ENCODE measurements around the gene TWF2.

TWF2 gene

GRCh38 chr3:52213901-52214300, 25.1 kb downstream of the TWF2 start:
- DNase-seq (ENCODE audit: low read depth) = no peak

DNA sequence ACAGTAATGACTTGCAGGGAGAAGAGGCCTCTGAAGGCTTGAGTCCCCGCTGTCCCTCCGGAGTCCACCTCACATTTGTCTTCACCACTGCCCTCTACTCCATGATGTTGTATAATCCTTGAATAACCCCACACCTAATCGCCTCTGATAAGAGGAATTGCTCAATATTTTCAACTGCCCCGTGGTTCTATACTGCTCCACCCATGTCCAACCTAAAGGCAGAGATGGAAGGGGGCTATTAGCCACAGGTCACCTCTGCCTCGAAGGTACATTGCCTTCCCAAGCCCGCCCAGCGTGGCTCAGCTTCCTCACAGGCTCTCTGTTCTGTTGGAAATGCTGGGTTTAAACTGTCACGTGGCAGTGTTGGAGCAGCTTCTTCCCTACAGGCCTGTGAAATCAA, 26.0 kb downstream of the TWF2 start:
- DNase-seq (ENCODE audit: low read depth) = no peak
- in situ Hi-C loops (cut with HindIII; ENCODE audit: low sequenced_read_pairs) = no loop called here
- TF ChIP-seq, protein P1, sequence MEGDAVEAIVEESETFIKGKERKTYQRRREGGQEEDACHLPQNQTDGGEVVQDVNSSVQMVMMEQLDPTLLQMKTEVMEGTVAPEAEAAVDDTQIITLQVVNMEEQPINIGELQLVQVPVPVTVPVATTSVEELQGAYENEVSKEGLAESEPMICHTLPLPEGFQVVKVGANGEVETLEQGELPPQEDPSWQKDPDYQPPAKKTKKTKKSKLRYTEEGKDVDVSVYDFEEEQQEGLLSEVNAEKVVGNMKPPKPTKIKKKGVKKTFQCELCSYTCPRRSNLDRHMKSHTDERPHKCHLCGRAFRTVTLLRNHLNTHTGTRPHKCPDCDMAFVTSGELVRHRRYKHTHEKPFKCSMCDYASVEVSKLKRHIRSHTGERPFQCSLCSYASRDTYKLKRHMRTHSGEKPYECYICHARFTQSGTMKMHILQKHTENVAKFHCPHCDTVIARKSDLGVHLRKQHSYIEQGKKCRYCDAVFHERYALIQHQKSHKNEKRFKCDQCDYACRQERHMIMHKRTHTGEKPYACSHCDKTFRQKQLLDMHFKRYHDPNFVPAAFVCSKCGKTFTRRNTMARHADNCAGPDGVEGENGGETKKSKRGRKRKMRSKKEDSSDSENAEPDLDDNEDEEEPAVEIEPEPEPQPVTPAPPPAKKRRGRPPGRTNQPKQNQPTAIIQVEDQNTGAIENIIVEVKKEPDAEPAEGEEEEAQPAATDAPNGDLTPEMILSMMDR (IDR thresholded peaks at IDR 0.05; ENCODE audit: low read depth, low read length, missing control alignments) = no peak
- no peak overlapping the region for H3K4me3 ChIP-seq (ENCODE audit: low read depth, low read length)

More at GRCh38 chr3:52213901-52214300, 25.1 kb downstream of the TWF2 start:
- H3K4me3 ChIP-seq (ENCODE audit: low read depth, low read length) = no peak overlapping the region
- TF ChIP-seq, protein P1 (IDR thresholded peaks at IDR 0.05; ENCODE audit: low read depth, low read length, missing control alignments) = no peak
- in situ Hi-C loops (cut with HindIII; ENCODE audit: low sequenced_read_pairs) = no loop called here

DNA sequence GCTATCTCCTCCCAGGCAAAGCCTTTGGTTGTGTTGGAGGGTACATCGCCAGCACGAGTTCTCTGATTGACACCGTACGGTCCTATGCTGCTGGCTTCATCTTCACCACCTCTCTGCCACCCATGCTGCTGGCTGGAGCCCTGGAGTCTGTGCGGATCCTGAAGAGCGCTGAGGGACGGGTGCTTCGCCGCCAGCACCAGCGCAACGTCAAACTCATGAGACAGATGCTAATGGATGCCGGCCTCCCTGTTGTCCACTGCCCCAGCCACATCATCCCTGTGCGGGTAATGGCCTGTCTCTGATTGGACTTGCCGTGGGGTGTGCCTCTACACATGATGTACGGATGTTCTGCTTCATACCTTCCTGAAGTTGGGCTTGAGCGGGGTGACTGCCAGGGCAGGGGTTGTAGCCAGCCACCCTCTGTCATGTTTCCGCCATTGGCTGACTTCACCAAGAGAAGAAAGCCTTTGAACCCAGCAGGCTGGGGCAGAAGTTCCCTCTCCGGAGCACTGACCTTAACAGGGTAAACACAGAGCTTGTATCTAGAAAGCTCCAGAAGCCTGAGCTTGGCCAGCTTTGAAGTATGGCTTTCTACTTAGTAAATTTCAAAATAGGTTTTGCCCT, 27.6 kb downstream of the TWF2 start:
- no peak for DNase-seq (ENCODE audit: low read depth)
- TF ChIP-seq, protein P1 (IDR thresholded peaks at IDR 0.05; ENCODE audit: low read depth, low read length, missing control alignments) = no peak
- no peak overlapping the region for H3K4me3 ChIP-seq (ENCODE audit: low read depth, low read length)
- in situ Hi-C loops (cut with HindIII; ENCODE audit: low sequenced_read_pairs) = no loop called here

GRCh38 chr3:52210550-52211046, 28.4 kb downstream of the TWF2 start:
- no peak for DNase-seq (ENCODE audit: low read depth)
- in situ Hi-C loops (cut with HindIII; ENCODE audit: low sequenced_read_pairs) = no loop called here

GRCh38 chr3:52210037-52210436, 28.9 kb downstream of the TWF2 start:
- DNase-seq (ENCODE audit: low read depth) = no peak
- in situ Hi-C loops (cut with HindIII; ENCODE audit: low sequenced_read_pairs) = no loop called here
- TF ChIP-seq, protein P1 (IDR thresholded peaks at IDR 0.05; ENCODE audit: low read depth, low read length, missing control alignments) = no peak
- H3K4me3 ChIP-seq (ENCODE audit: low read depth, low read length) = no peak overlapping the region

More at GRCh38 chr3:52210550-52211046, 28.4 kb downstream of the TWF2 start:
- H3K4me3 ChIP-seq (ENCODE audit: low read depth, low read length) = no peak overlapping the region
- TF ChIP-seq, protein P1 (IDR thresholded peaks at IDR 0.05; ENCODE audit: low read depth, low read length, missing control alignments) = no peak

- TF ChIP-seq, protein P1 (IDR thresholded peaks at IDR 0.05; ENCODE audit: low read depth, low read length, missing control alignments) = no peak
- no peak for DNase-seq (ENCODE audit: low read depth)
- in situ Hi-C loops (cut with HindIII; ENCODE audit: low sequenced_read_pairs) = no loop called here
- H3K4me3 ChIP-seq (ENCODE audit: low read depth, low read length) = no peak overlapping the region
Measured at GRCh38 chr3:52208556-52208955, 30.4 kb downstream of the TWF2 start.
